Raji (cell line): Measurements from ENCODE around the gene MIEF2.

Source experiments
- POLR2A ChIP-seq: IDR thresholded peaks from 2 replicates; pipeline ENCODE4 v1.6.1; 2011; ENCODE audit warnings: low read depth, low read length, control low read depth; ENCODE audit not compliant: insufficient read depth

Gene MIEF2

DNA sequence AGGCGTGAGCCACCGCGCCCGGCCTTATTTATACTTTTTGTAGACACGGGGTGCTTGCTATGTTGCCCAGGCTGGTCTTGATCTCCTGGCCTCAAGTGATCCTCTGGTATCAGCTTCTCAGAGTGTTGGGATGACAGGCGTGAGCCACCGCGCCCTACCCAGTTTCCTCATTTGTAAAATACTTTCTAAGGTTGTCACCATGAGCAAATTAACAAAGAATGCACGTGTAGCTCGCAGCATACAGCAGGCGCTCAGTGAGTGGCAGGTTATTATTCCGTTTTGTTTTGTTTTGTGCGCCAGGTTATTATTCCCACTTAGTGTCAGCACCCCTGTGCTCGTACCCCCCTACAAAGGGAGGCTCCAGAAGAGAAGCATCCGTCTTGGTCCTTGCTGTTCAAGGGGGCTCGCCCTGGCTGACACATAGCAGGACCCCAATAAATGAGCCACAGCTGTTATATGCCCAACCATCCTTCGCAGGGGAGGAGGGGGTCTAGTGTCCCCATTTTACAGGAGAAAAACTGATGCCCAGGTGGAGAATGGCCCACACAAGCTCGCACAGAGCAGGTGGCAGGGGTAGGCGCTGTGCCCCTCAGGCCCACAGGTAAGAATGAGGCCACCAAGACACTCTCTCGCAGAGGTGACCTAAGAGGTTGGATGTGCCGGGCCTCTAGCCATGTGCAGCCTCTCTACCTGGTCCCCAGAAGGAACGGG lies 686 bp upstream of the MIEF2 start:
- TF ChIP-seq POLR2A: no peak

DNA sequence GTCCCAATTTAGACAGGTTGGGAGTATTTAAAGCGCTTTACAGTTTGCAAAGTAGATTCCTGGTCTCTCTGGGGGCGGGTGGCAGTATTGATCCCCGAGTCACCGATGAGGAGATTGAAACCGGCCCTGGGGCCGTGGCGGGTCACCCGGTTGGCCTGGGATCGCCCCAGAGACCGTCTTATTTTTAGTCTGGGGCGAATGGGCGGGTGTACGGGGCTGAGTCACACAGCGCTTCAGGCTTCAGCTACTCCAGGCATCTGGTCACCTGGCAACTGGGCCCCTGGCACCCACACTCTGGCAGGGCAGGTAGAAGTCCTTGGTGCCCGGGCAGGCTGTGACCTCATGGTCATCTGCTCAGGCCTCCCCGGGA lies 669 bp downstream of the MIEF2 start:
- no peak for TF ChIP-seq POLR2A

DNA sequence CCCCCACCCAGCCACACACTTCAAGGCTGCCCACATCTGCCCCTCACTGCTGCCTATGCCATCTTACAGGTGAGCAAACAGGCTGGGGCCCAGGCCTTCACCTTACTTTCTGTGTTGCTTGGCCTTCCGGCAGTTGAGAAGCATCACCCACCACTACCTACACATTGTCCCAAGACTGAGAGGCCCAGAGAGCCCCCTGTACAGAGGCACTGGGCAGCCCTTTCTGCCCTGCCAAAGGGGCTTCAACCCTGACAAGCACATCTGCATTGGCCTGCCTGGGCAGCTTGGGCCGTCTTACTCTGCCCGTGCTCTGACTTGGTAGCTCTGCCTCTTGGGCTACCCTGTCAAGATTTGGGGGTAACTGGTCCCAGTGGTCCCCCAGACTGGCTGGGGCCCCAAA lies 1.2 kb downstream of the MIEF2 start:
- TF ChIP-seq POLR2A: no peak

DNA sequence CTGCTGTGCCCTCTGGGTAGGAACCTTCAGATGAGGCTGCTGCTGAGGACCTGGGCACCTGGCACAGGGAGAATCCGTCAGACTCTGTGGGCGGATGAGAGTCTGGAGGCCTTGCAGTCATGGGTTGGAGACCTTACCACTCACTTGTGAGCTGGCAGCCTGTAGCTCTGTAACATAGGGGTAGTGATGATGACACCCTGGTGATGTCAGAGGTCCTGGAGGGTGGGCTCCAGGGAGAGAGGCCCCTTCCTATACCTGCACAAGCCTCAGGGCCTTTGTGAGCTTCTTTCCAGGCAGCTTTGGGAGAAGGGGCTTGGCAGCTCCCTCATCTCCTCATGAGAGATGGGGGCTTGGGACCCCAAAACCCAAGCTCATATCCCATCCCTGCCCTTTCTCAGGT lies 1.6 kb downstream of the MIEF2 start:
- no peak for TF ChIP-seq POLR2A

DNA sequence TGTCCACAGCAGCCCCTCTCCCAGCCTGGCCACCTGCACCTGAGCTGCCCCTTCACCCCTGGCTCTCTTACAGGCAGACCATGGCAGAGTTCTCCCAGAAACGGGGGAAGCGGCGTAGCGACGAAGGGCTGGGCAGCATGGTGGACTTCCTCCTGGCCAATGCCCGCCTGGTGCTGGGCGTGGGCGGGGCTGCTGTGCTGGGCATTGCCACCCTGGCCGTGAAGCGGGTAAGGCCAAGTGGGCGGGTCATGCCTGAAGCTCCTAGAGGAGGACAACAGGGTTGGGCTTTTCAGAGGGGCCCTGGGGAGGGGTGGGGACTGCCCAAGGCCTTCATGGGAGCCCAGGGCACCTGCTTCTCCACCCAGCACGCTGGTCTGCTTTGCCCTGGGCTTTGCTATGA lies 2.2 kb downstream of the MIEF2 start:
- TF ChIP-seq POLR2A: no peak

DNA sequence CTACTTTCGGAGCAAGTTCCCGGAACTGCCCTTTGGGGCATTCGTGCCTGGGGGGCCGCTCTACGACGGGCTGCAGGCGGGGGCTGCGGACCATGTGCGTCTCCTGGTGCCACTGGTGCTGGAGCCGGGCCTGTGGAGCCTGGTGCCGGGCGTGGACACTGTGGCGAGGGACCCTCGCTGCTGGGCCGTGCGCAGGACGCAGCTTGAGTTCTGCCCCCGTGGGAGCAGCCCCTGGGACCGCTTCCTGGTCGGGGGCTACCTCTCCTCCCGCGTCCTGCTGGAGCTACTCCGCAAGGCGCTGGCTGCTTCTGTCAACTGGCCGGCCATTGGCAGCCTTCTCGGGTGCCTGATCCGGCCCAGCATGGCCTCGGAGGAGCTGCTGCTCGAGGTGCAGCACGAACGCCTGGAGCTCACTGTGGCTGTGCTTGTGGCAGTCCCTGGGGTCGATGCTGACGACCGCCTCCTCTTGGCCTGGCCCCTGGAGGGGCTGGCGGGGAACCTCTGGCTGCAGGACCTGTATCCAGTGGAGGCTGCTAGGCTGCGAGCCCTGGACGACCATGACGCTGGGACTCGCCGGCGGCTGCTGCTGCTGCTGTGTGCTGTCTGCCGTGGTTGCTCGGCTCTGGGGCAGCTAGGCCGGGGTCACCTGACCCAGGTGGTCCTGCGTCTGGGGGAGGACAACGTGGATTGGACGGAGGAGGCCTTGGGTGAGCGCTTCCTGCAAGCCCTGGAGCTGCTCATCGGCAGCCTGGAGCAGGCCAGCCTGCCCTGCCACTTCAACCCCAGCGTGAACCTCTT lies 3.6 kb downstream of the MIEF2 start:
- no peak for TF ChIP-seq POLR2A

DNA sequence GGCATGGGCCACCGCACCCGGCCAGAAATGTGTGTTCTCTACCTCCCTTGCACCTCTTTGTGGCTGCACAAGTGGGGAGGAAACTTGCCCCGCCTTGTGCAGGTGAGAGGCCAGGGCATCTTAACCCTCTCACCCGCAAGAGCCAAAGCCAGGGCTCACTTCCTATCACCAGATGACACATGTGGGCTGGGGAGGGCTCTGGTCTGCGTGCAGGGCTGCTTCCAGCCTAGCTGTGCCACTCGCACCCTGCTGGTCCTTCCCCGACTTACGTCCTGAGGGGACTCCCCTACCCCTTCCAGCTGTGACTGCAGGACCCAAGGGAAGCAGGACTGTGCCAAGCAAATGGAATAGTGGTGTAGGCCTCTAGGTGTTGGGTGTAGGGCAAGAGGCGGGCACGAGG lies 6.9 kb downstream of the MIEF2 start:
- TF ChIP-seq POLR2A: no peak

DNA sequence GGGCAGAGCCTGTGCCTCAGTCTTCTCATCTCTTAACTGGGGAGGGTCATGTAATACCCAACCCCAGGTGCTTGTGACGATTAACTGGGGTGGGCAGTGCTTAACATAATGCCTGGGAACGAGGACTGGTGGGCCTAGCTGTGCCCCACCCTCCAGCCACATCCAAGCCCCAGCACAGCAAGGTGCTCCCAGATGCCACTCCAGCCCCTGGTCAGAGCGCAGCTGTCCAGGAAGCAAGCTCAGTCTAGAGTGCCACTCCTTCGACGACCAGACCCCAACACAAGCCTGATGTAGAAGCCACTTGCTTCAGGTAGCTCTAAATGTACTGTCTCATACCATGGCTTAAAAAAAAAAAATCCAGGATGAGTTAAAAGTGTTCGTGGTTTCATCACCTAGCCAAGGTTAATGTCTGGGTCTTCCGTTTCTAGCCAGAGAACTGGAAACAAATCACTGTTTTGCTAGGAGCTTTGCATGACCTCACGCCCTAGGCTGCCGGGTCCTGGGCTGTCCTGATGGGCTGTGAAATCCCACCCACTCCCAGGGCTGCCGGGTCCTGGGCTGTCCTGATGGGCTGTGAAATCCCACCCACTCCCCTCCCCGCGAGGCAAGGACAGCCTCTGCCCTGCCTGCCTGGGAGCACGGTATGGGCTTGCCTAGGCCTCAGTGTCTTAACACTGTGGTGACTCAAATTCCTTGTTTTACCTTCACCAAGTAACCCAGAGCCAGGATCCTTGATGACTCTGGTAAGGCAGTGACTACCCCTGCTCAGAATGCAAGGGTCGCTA lies 7.7 kb downstream of the MIEF2 start:
- no peak for TF ChIP-seq POLR2A

DNA sequence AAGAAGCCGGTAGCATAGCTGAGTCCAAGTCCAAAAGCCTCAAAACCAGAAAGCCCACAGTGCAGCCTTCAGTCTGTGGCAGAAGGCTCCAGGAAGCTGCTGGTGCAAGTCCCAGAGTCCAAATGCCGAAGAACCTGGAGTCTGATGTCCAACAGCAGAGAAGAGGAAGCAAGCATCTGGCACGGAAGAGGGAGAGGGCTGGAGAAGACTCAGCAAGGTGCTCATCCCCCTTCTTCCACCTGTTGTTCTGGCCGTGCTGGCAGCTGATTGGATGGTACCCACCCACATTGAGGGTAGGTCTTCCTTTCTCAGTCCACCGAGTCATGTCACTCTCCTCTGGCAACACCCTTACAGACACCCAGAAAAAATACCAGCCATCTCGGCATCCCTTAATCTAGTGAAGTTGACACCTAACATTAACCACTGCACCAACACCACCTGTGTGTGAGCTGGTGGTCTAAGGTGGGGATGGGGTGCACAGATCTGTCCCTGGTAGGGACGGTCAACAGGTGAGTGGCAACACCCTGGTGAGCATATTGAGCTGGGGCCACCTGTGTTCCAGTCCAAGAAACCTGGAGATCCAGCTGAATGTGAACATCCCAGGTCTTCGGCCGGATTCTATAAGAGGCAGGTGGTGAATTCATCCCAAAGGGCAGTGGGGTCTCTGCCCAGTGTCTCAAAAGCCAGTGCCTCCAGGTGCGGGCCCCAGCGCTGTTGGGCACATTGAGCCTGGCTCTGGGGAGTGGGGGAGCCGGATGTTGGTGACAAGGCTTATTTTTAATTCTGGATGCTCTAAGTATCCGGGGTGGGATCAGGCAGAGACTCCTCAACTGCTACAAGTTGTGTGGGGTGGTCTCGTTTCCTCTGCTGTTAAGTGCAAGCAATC lies 9.8 kb downstream of the MIEF2 start:
- TF ChIP-seq POLR2A: no peak

DNA sequence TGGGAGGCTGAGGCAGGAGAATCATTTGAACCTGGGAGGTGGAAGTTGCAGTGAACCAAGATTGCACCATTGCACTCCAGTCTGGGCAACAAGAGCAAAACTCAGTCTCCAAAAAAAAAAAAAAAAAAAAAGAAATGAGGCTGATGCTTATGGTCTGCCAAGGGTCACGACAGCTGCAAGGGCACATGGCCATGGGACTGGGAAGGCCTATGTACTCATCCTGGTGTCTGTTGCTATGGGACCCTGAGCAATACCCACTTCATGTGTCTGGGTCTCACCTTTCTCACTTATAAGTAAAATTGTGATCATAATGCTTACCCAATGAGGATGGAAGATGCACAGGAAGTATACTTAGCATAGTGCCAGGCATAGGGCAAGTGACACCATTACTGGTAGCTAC lies 16.6 kb downstream of the MIEF2 start:
- no peak for TF ChIP-seq POLR2A

DNA sequence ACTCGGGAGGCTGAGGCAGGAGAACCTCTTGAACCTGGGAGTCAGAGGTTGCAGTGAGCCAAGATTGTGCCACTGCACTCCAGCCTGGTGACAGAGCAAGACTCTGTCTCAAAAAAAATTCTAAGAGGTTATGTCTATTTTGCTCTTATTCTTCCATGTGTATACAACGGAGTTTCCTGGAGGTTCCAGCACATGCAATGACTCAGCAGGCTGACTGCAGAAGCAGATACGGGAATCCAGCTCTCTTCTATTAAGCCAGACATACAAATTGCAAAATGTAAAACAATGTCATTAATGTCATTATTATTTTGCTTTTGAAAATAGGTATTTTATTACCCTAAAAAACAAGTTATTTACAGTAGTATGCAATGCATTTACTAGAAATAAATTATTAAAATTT lies 18.4 kb downstream of the MIEF2 start:
- TF ChIP-seq POLR2A: no peak

DNA sequence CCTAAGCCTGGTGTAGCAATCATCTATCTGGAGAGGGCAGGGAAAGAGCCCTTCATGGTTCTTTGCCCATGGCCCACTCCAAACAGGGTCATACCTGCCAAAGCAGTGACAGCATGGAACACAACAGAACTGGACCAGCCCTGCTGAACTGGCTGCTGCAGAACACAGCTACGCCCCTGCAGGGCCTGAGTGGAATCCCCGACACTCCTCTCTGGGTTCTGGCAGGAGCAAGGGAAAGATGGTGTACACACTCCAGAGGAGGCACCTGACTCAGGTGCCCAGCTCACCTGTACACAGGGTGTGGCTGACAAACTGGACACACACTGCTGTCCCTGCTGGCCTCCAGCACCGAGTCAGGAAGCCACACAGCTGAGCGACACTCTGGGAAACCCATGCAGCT lies 19.8 kb downstream of the MIEF2 start:
- TF ChIP-seq POLR2A: no peak

DNA sequence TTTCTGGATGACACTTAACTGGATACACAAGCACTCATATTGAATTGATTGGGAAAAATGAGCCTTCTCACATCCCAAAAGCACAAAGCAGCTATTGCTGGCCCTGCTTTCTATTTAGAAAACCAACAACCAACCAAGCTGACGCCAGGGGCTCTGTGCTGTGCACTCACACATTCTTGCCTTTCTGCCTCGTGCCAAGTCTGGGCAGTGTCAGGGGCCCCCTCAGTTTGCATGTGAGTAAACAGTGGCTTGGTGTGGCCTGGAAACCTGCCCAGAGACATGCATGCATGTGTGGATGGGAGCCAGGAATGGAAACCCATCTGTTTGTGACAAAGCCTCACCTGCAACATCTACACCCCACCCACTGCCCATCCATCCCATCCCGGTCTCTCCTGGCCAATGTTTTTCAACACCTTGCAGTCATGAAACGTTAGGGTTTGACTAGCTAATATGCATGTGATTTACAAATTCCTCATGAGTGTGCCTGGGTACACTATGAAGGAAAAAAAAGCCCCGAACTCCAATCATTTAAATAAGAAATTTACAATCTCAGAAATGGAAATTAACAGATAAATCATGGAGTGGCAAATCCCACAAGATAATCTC lies 20.4 kb downstream of the MIEF2 start:
- no peak for TF ChIP-seq POLR2A

DNA sequence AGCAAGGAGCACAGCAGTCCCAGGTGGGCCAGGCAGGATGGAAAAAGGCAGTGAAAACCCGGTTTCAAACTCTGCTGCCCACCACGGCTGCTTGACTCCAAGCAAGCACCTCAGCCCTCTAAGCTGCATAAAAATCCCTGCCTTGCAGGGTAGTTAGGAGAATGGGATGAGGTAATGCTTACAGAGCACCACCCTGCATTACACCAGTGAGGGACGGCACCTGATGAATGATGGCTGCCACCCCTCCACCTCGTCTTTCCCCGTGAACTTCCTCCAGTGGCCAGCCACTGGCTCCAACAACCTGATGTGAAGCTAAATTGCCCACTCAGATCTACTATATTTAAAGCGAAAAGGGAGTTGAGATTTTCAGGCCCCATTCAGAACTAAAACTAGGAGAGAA lies 21.3 kb downstream of the MIEF2 start:
- no peak for TF ChIP-seq POLR2A
